GM18951 (cell line): ENCODE results near the gene RAD50.

Source experiments
- POLR2A ChIP-seq: IDR thresholded peaks from 4 replicates; pipeline ENCODE4 v1.6.1; 2011; ENCODE audit warnings: mild to moderate bottlenecking; ENCODE audit not compliant: insufficient read length, insufficient read depth; ENCODE audit errors: extremely low read depth
- in situ Hi-C: fragments of 300-500 bp; cut with MboI; formaldehyde crosslinking; loops from one replicate; pipeline ENCODE4 v1.12.0; 2022; ENCODE audit warnings: low sequenced_read_pairs, mixed read lengths, inconsistent platforms; ENCODE audit not compliant: unreplicated experiment

RAD50 gene

DNA sequence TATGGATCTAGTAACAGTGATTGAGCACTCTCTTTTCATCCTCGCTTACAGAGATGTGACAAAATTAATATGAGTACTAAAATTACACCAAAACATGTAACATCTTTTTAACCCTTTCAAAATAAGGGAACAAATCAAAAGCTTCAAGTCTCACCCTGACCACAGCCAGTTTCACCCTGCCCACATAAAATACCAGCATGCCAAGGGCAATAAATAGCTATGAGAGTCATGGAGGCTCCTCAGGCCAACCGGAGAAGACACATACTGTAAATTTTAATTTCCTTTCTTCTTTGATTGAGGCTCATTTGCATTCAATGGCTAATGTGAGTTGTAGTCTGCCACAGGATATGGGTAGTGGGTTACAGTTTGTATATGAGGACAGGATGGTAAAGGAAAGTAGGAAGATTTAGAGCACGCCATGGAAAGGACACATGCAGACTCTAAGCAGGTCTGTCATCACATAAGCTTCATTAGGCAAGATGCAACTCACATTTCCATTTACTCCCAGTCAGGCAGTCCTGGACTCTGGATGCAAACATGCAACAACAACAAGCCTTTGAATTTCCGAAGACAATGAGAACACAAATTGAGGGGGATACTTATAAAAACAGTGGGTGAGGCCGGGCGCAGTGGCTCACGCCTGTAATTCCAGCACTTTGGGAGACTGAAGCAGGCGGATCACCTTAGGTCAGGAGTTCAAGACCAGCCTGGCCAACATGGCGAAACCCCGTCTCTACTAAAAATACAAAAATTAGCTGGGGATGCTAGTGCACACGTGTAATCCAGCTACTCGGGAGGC, 128.3 kb downstream of the RAD50 start:
- in situ Hi-C loops: loop anchor here (25.0 kb wide), 1 partner anchor 1152 kb away; no protein-coding TSS in a partner anchor
- no peak for TF ChIP-seq POLR2A

DNA sequence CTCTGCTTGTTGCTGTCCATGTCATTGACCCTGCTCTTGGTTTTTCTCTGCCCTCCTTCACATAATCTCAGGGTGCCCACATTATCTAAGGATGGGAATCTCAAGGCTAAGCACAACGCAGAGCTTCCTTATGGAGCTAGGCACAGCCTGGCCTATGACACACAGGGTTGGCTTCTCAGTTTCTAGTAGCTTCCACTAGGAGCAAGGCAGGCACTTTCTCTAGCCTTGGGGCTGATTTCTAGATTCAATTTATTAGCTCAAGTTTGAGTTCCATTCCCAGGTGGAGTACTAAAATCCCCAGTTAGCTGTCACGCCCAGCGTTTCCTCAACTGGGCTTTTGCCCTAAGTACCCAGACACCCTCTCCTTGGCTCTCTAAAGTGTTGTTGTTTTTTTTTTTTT, 129.4 kb downstream of the RAD50 start:
- TF ChIP-seq POLR2A: no peak
- in situ Hi-C loops: loop anchor here (25.0 kb wide), 1 partner anchor 1151 kb away; no protein-coding TSS in a partner anchor

DNA sequence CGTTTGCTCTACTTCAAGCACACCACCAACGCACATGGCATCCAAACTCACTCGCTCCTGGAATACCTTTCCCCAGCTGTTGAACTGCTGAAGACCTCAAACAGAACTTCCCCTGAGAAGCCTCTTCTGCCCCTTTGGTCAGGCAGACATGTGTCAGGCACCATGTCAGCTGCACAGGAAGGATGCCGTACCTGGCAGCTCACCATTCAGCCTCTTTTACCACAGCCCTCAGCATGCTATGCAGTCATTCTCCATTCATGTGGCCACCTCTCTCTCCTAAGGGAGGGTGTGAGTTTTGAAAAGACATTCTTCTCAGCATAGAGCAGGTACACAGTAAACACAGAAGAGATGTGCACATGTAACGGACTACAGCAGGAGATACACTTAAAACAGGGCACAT, 131.2 kb downstream of the RAD50 start:
- in situ Hi-C loops: loop anchor here (25.0 kb wide), 1 partner anchor 1149 kb away; no protein-coding TSS in a partner anchor
- no peak for TF ChIP-seq POLR2A

DNA sequence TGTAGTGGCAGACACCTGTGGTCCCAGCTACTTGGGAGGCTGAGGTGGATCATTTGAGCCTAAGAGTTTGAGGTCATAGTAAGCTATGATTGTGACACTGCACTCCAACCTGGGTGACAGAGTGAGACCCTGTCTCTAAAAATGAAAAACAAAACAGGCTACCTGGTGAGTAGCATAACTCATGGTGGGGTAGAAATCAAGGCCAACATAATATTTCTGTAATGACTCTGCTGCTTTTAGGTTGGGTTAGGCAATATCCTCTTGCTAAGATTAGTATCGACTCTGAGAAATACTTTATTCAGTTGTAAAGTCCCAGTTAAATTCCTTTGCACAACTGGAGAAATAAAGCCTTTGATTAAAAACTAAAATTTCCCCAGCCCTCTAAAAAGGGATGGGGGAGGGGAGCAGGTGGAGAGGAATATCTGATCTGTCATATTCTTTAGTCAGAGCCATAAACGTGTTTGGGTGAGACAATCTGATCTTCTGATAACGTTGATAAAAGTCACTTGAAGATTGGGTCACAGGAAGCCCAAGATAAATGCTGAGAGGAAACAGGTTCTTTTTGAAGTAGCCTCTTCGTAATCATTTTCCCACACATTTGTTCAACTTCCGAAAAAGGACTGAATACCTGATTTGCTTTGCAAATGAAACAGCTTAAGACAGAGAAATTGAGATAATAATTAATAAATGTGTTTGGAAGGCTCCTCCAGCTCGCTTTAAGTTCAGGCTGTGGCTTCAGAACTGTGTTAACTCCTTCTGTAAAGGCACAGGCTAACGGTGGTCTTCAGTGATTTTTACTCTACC, 132.0 kb downstream of the RAD50 start:
- no peak for TF ChIP-seq POLR2A
- in situ Hi-C loops: loop anchor here (25.0 kb wide), 1 partner anchor 1149 kb away; no protein-coding TSS in a partner anchor

DNA sequence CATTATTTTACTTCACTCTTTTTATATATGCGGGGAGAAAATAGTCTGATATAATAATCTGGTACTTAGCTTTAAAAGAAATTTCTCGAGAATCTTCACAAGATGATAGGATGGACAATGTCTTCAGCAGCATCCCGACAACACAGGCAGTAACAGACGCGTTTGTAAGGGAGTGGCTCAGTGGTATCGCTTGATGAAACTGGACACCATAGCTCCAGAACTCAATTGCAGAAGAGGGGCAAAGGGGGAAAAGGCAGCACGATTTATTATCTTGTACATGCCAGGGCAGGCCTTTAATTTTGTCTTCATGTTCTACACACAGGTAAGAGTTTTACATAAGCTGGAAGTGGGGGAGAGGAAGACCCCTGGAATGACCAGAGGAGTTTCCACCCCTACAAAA, 132.7 kb downstream of the RAD50 start:
- no peak for TF ChIP-seq POLR2A
- in situ Hi-C loops: loop anchor here (25.0 kb wide), 1 partner anchor 1148 kb away; no protein-coding TSS in a partner anchor

DNA sequence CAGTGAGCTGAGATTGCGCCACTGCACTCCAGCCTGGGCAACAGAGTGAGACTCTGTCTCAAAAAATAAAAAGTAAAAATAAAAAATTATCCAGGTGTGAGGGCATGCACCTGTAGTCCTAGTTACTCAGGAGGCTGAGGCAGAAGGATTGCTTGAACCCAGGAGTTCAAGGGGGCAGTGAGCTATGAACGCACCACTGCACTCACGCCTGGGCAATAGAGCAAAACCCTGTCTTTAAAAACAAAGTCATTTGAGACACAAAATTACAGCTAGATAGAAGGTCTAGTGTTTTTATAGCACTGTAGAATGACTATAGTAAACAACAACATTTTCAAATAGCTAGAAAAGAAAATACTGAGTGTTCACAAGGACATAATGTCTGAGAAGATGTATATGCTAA, 133.4 kb downstream of the RAD50 start:
- no peak for TF ChIP-seq POLR2A
- in situ Hi-C loops: loop anchor here (25.0 kb wide), 1 partner anchor 1147 kb away; no protein-coding TSS in a partner anchor

DNA sequence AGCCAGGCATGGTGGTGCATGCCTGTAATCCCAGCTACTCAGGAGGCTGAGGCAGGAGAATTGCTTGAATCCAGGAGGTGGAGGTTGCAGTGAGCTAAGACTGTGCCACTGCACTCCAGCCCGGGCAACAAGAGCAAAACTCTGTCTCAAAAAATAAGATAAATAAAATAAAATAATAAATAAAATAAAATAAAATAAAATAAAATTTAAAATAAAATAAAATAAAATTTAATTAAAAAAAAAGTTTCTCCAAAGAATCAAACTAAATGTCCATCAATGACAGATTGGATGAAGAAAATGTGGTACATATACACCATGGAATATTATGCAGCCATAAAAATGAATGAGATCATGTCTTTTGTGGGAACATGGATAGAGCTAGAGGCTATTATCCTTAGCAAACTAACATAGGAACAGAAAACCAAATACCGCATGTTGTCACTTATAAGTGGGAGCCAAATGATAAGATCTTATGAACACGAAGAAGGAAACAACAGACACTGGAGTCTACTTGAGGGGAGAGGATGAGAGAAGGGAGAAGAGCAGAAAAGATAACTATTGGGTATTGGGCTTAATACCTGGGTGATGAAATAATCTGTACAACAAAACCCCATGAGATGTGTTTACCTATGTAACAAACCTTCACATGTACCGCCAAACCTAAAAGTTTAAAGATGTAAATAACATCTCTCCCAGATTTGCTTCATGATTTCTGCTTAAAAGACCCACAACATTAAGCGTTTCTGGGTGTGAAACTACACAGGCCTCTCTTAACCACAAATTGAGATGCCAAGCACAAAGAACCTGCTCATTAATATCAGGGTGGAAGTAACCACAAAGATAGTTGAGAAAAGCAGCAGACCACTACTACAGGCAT, 135.2 kb downstream of the RAD50 start:
- in situ Hi-C loops: loop anchor here (25.0 kb wide), 1 partner anchor 1145 kb away; no protein-coding TSS in a partner anchor

DNA sequence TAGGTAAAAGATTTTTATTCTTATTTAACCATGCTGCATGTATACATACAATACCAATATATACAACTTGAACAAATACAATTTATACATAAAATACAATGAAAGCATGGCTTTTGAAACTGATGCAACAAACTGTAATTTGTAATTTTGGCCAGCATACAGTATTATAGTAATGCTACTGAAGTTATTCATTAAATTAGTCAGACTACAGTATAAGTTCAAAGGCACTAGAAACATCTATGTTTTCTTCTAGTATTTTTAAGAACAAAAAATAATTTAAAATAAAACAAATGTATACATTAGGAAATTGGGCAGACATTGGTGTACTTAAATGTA, 135.8 kb downstream of the RAD50 start:
- in situ Hi-C loops: loop anchor here (25.0 kb wide), 1 partner anchor 1145 kb away; no protein-coding TSS in a partner anchor
- no peak for TF ChIP-seq POLR2A
